Fibroblast of skin of left quadriceps (primary cell): ENCODE results near the gene CENATAC.
"Not testable (repeated sequence)": the region's sequence is repeated elsewhere in the genome, so short reads cannot be mapped to it uniquely, and the experiment has no call there.

Experiments
- DNase-seq, 2 experiments: peaks; one replicate each; pipeline ENCODE4 v3.0.0-alpha.2; 2013; ENCODE audit warnings: low read depth in 2 of 2

The CENATAC gene

DNA sequence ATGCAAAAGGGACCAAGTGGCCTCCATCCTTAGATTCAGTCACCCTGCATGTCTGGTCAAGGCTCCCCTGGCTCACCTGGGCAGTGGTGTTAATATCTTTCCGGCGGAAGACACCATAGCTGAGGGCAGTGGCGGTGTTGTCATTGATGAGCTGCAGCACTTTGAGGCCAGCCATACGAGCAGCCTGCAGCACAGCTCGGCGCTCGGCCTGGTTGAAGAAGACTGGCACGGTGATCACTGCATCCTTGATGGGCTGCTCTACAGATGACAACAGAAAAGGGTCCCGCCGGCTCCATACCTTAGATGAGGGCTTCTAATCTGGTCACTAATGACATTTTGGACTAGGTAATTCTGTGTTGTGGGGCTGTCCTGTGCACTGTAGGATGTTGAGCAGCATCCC, 56.5 kb downstream of the CENATAC start:
- no peak for DNase-seq

GRCh38 chr11:119055901-119056300, 58.0 kb downstream of the CENATAC start:
- DNase-seq: no peak

DNA sequence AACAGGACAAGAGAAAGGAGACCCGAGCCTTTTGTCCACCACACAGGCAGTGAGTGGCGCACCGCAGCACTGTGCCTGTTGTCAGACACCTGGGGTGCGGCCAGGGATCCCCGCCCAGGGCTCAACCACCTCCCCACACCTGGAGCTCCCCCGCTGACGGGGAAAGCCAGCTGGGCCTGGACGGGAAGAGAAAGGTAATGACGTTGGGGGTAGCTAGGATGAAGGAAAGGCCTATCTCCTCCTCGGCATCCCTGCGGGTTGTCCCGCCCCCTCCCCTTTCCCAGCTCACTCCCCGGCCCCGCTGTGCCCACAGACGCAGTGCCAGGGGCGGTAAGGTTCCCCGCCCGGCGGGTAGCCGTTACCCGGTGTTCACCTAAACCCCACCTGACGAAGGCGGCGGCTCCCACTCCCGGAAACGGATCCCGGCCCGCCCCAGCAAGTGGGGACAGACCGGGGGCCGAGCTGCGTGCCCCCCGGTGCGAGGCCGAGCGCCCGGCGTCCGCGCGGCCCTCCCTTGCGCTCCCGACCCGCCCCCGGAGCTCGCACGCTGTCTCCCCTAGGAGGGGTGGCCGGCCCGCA, 58.6 kb downstream of the CENATAC start:
- DNase-seq: no peak

GRCh38 chr11:119057000-119057769, 59.2 kb downstream of the CENATAC start, which contains the start of gene HYOU1:
Gene HYOU1, minus strand, starts transcription at chr11:119057205. Its CDS starts 1,045 bp downstream, at chr11:119056160.
- DNase-seq: peak; percentile 91

DNA sequence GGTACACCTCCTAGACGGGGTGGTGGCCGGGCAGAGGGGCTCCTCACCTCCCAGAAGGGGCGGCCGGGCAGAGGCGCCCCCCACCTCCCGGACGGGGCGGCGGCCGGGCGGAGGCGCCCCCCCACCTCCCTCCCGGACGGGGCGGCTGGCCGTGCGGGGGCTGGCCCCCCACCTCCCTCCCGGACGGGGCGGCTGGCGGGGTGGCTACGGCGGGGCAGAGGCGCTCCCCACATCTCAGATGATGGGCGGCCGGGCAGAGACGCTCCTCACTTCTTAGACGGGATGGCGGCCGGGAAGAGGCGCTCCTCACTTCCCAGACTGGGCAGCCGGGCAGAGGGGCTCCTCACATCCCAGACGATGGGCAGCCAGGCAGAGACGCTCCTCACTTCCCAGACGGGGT, 61.2 kb downstream of the CENATAC start:
- not testable (repeated sequence) for DNase-seq

GRCh38 chr11:119061256-119061655, 63.3 kb downstream of the CENATAC start:
- DNase-seq: no peak

DNA sequence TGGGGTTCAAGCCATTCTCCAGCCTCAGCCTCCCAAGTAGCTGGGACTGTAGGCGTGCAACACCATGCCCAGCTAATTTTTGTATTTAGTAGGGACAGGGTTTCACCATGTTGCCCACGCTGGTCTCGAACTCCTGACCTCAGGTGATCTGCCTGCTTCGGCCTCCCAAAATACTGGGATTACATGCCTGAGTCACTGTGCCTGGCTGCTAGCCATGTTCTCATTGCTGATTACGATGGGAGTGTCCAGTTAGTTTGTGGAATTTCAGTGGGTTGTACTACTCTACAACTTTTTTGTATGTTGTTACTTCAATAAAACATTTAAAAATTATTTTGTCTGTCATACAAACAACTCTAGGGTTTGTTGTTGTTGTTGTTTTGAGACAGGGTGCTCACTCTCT, 64.8 kb downstream of the CENATAC start:
- no peak for DNase-seq

- DNase-seq: no peak
These were observed 67.4 kb downstream of the CENATAC start for GRCh38 chr11:119065369-119065768.
